SK-N-MC (cell line): ENCODE results near the gene RIMBP3C.
"Not testable (repeated sequence)": the region's sequence is repeated elsewhere in the genome, so short reads cannot be mapped to it uniquely, and the experiment has no call there.

Experiments used
- DNase-seq: peaks from one replicate; pipeline ENCODE4 v3.0.0-alpha.2; 2011; ENCODE audit warnings: low read depth, low spot score
- H3K27ac ChIP-seq: fragments of 200-600 bp; sonication (generic); 2 replicates; pipeline ENCODE4 v1.5.1; 2016; ENCODE audit warnings: mixed run types
- H3K36me3 ChIP-seq: fragments of 200-600 bp; sonication (generic); 2 replicates; pipeline ENCODE4 v1.6.1; 2017; ENCODE audit warnings: antibody characterized with exemption, low read length, mixed read lengths; ENCODE audit not compliant: insufficient read depth
- H3K4me3 ChIP-seq: fragments of 200-600 bp; sonication (generic); 2 replicates; pipeline ENCODE4 v1.5.1; 2016
- H3K9ac ChIP-seq: fragments of 200-600 bp; sonication (generic); 2 replicates; pipeline ENCODE4 v1.8.0; 2017; ENCODE audit warnings: mixed run types, mixed read lengths; ENCODE audit not compliant: insufficient read length
- H3K9me3 ChIP-seq: fragments of 200-600 bp; sonication (generic); 2 replicates; pipeline ENCODE4 v1.6.1; 2017; ENCODE audit warnings: low read depth, mild to moderate bottlenecking, antibody characterized with exemption, low read length, moderate library complexity, mixed read lengths
- EZH2 ChIP-seq: fragments of 200-600 bp; sonication (generic); IDR thresholded peaks from one replicate; pipeline ENCODE4 v1.6.1; 2017; ENCODE audit warnings: antibody characterized with exemption
- FOXP2 ChIP-seq: optimal IDR thresholded peaks from 2 replicates; pipeline ENCODE3; 2011; ENCODE audit warnings: mild to moderate bottlenecking, moderate library complexity; ENCODE audit not compliant: insufficient read depth; ENCODE audit errors: extremely low read length, control extremely low read depth
- POLR2AphosphoS5 ChIP-seq: IDR thresholded peaks from 2 replicates; pipeline ENCODE4 v1.6.1; 2012; ENCODE audit warnings: mild to moderate bottlenecking, low read depth, low read length, borderline replicate concordance

The RIMBP3C gene

DNA sequence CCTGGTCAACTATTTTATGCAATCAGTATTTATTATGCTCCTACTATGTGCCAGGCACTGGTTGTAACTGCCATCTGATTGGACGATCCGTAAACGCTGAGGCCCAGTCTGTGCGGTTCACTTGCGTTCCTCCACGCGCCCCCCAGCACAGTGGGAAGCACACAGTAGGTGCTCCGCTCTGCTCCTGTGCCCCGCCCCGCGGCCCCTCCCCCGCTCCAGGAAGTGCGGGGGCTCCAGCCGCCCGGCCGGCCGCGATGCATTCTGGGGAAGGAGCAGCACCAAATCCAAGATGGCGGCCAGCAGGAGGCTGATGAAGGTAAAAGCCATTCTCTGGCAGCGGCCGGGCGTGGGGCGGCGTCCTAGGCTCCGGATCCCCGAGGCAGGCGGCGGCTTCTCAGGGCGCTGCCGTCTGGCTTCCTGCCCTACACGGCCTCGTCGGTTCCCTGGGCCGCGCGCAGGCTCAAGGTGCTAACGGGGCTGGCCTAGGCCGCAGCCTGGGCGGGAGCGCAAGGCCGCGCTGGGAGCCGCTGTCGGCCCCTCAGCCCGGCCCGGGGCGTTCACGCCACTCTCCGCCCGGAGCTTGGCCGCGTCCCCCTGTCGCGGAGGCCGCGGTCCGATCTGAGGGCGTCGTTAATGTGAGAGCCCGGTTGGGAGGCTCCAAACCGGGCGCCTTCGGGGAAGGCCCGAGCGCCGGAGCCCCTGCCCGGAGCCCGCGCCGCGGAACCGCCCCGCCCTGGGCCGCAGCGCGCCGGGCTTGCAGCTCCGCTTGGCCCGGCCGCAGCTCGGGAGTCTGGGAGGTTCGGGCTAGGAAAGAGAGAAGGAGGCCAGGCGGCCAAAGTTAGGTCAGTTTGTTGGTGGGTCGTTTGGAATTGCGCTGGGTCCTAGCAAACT is 16.4 kb upstream of the RIMBP3C start, which contains the start of gene UBE2L3:
TSS of gene UBE2L3 (plus strand) at position 259 of the 891 bp plus-strand sequence. CDS start at position 290, 31 bp downstream.
- DNase-seq: no peak
- Histone ChIP-seq H3K4me3 (peak within 1 kb of the TSS; percentile 82), H3K9ac (peak within 1 kb of the TSS; percentile 99), H3K27ac (peak within 1 kb of the TSS; percentile 83), H3K9me3 (no peaks in the 10 kb centered on the region), H3K36me3 (0 out of 2 replicates have a peak, but pooled peaks cover 3% of the 10 kb centered on the region)
- TF ChIP-seq EZH2: no peak
- no peak for TF ChIP-seq FOXP2
- TF ChIP-seq POLR2AphosphoS5: peak; percentile 79

GRCh38 chr22:21564411-21564810 is 13.2 kb upstream of the RIMBP3C start:
- Histone ChIP-seq H3K36me3 (no peaks in the 10 kb centered on the region), H3K27ac (no peak overlapping the region), H3K4me3 (no peak overlapping the region), H3K9me3 (no peaks in the 10 kb centered on the region), H3K9ac (no peak overlapping the region)
- TF ChIP-seq FOXP2: no peak
- no peak for TF ChIP-seq EZH2
- no peak for TF ChIP-seq POLR2AphosphoS5
- DNase-seq: no peak

- TF ChIP-seq POLR2AphosphoS5: no peak
- no peak for TF ChIP-seq FOXP2
- no peak for TF ChIP-seq EZH2
- Histone ChIP-seq H3K36me3 (no peaks in the 10 kb centered on the region), H3K9me3 (no peaks in the 10 kb centered on the region), H3K27ac (no peak overlapping the region), H3K9ac (no peak overlapping the region), H3K4me3 (no peak overlapping the region)
- DNase-seq: no peak
These were observed 12.7 kb upstream of the RIMBP3C start for GRCh38 chr22:21563912-21564311.

DNA sequence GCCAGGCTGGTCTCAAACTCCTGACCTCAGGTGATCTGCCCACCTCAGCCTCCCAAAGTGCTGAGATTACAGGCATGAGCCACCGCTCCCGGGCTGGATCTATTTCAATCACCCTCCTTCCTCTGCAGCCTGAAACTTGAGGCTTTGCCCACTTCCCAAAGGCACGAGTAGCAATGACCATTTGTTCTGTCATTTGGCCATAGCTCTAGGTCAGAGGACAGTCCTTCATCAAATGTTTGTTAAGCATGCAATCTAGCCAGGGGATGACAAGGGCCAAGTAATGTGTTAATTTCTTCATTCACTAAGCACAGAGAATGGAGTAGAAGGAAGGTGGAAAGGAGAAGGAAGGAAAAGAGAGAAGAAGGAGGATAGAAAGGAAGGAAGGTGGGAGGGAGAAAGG is 9.4 kb upstream of the RIMBP3C start:
- H3K9me3 ChIP-seq, H3K36me3 ChIP-seq, DNase-seq, H3K4me3 ChIP-seq, H3K27ac ChIP-seq, H3K9ac ChIP-seq: not testable (repeated sequence)

GRCh38 chr22:21559345-21560125 is 8.3 kb upstream of the RIMBP3C start:
- H3K27ac ChIP-seq, H3K36me3 ChIP-seq, H3K9ac ChIP-seq, H3K4me3 ChIP-seq, H3K9me3 ChIP-seq, DNase-seq: not testable (repeated sequence)

DNA sequence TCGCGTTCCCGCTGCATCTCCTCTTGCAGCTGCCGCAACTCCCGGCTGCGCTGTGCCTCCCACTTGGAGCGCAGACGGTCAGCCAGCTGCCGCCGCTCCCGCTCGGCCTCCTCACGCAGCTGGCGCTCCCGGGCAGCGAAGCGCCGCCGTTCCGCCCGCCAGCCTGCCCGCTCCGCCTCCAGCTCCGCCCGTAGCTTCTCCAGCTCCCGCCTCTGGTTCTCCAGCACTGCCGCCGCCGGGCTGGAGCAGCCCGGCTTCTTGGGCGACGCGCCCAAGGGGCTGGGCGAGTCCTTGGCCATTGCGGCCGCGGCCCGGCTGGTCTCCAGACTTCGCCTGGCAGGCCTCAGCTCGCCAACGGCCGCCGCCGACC is 598 bp downstream of the RIMBP3C start:
- H3K4me3 ChIP-seq, H3K27ac ChIP-seq, H3K9ac ChIP-seq, H3K36me3 ChIP-seq, H3K9me3 ChIP-seq, DNase-seq: not testable (repeated sequence)

GRCh38 chr22:21550008-21550677 is 1.1 kb downstream of the RIMBP3C start:
- H3K36me3 ChIP-seq, H3K4me3 ChIP-seq, H3K27ac ChIP-seq, H3K9me3 ChIP-seq, H3K9ac ChIP-seq, DNase-seq: not testable (repeated sequence)

- DNase-seq, H3K9me3 ChIP-seq, H3K9ac ChIP-seq, H3K4me3 ChIP-seq, H3K27ac ChIP-seq, H3K36me3 ChIP-seq: not testable (repeated sequence)
These were observed 1.7 kb downstream of the RIMBP3C start for GRCh38 chr22:21549558-21549957.

GRCh38 chr22:21544432-21545322 is 6.6 kb downstream of the RIMBP3C start:
- H3K9me3 ChIP-seq, DNase-seq, H3K4me3 ChIP-seq, H3K9ac ChIP-seq, H3K27ac ChIP-seq, H3K36me3 ChIP-seq: not testable (repeated sequence)

GRCh38 chr22:21539862-21540261 is 11.4 kb downstream of the RIMBP3C start:
- DNase-seq, H3K27ac ChIP-seq, H3K36me3 ChIP-seq, H3K4me3 ChIP-seq, H3K9ac ChIP-seq, H3K9me3 ChIP-seq: not testable (repeated sequence)

GRCh38 chr22:21532863-21533648 is 18.2 kb downstream of the RIMBP3C start:
- not testable (repeated sequence) for H3K27ac ChIP-seq, H3K9me3 ChIP-seq, H3K9ac ChIP-seq, H3K4me3 ChIP-seq, H3K36me3 ChIP-seq, DNase-seq
